Colon (tissue), 2 donors: ENCODE data around the gene MEGF6.

Source experiments
- FAIRE-seq: peaks from 2 replicates; lab custom pipeline; 2012; peaks lifted over from hg19 to GRCh38; lab: Jason Lieb, UNC
- donor health status: control.
- donor health status: control.

The MEGF6 gene

GRCh38 chr1:3456964-3457909 lies 154.1 kb downstream of the MEGF6 start:
- no peak for FAIRE-seq

- FAIRE-seq: no peak
Observed at GRCh38 chr1:3456449-3456963, 154.8 kb downstream of the MEGF6 start.

GRCh38 chr1:3455670-3456448 lies 155.4 kb downstream of the MEGF6 start:
- no peak for FAIRE-seq

- no peak for FAIRE-seq
Observed at GRCh38 chr1:3454811-3455618, 156.3 kb downstream of the MEGF6 start.

- FAIRE-seq: no peak
Observed at GRCh38 chr1:3453891-3454810, 157.2 kb downstream of the MEGF6 start, which contains the start of gene ARHGEF16. TSS of gene ARHGEF16 (plus strand) at chr1:3454665. CDS start at chr1:3463085, 8,420 bp downstream.

- FAIRE-seq: no peak
Observed at GRCh38 chr1:3453203-3453761, 158.0 kb downstream of the MEGF6 start.

- no peak for FAIRE-seq
Observed at GRCh38 chr1:3452866-3453175, 158.5 kb downstream of the MEGF6 start.

- no peak for FAIRE-seq
Observed at GRCh38 chr1:3451994-3452865, 159.1 kb downstream of the MEGF6 start.

- FAIRE-seq: no peak
Observed at GRCh38 chr1:3450983-3451382, 160.3 kb downstream of the MEGF6 start.

- FAIRE-seq: no peak
Observed at GRCh38 chr1:3450202-3450863, 161.0 kb downstream of the MEGF6 start.

- FAIRE-seq: no peak
Observed at GRCh38 chr1:3444736-3445135, 166.6 kb downstream of the MEGF6 start.

GRCh38 chr1:3444298-3444697 lies 167.0 kb downstream of the MEGF6 start:
- no peak for FAIRE-seq

- FAIRE-seq: no peak
Observed at GRCh38 chr1:3443807-3444206, 167.5 kb downstream of the MEGF6 start.

- no peak for FAIRE-seq
Observed at GRCh38 chr1:3442901-3443300, 168.4 kb downstream of the MEGF6 start.

GRCh38 chr1:3442331-3442730 lies 169.0 kb downstream of the MEGF6 start:
- FAIRE-seq: no peak

- FAIRE-seq: no peak
Observed at GRCh38 chr1:3441880-3442279, 169.4 kb downstream of the MEGF6 start.

GRCh38 chr1:3441410-3441847 lies 169.9 kb downstream of the MEGF6 start:
- no peak for FAIRE-seq

- no peak for FAIRE-seq
Observed at GRCh38 chr1:3440711-3441409, 170.4 kb downstream of the MEGF6 start.
